Caco-2 (cell line): ENCODE data around the gene TRAF7. TPM values are rescaled to one million over a fixed set of nuclear protein-coding genes. Genes with fewer than 3 reads are reported as not detected.
"Not testable (repeated sequence)": the region's sequence is repeated elsewhere in the genome, so short reads cannot be mapped to it uniquely, and the experiment has no call there.

Source experiments
- BruUV-seq: library from RNA; stranded (reverse); fragments of 400-500 nt; replicated peaks from 2 replicates; lab custom pipeline; 2021; lab: Mats Ljungman, UMichigan
- CTCF ChIA-PET: fragments of 300-600 bp; sonication (Branson Sonifier 250); formaldehyde crosslinking; loops from one replicate; lab custom pipeline; 2022; ENCODE audit warnings: antibody characterized with exemption; lab: Charles Lee
- POLR2A ChIA-PET: fragments of 300-600 bp; sonication (Branson Sonifier 250); formaldehyde crosslinking; loops from one replicate; lab custom pipeline; 2022; ENCODE audit warnings: antibody characterized with exemption; lab: Charles Lee
- DNase-seq, 2 experiments: peaks; one replicate each; pipeline versions ENCODE4 v3.0.0 to v3.0.0-alpha.2; 2020 to 2022
- H3K27me3 ChIP-seq: replicated peaks from 2 replicates; pipeline ENCODE4 v1.6.0; 2011; ENCODE audit warnings: low read length; ENCODE audit not compliant: control insufficient read depth, insufficient read depth
- H3K36me3 ChIP-seq: 2 replicates; pipeline ENCODE4 v1.5.1; 2011; ENCODE audit warnings: low read length; ENCODE audit not compliant: control insufficient read depth, insufficient read depth
- H3K4me1 ChIP-seq: fragments of 250-450 bp; sonication (Bioruptor Pico); 2 replicates; pipeline ENCODE4 v1.5.1; 2020; ENCODE audit warnings: mild to moderate bottlenecking
- H3K4me3 ChIP-seq: 2 replicates; pipeline ENCODE4 v1.5.1; 2011; ENCODE audit warnings: low read depth, mild to moderate bottlenecking, control low read depth, low read length
- H3K9me3 ChIP-seq: fragments of 250-450 bp; sonication (Bioruptor Pico); 2 replicates; pipeline ENCODE4 v1.5.1; 2020; ENCODE audit warnings: mild to moderate bottlenecking, moderate library complexity
- H3K27ac Mint-ChIP-seq: one replicate; pipeline ENCODE4 v1.8.0; 2022; ENCODE audit warnings: mixed read lengths; ENCODE audit not compliant: unreplicated experiment
- H3K27me3 Mint-ChIP-seq: one replicate; pipeline ENCODE4 v1.8.0; 2022; ENCODE audit warnings: mixed read lengths; ENCODE audit not compliant: insufficient read depth, unreplicated experiment
- H3K36me3 Mint-ChIP-seq: one replicate; pipeline ENCODE4 v1.8.0; 2022; ENCODE audit warnings: mild to moderate bottlenecking, mixed read lengths; ENCODE audit not compliant: insufficient read depth, unreplicated experiment
- H3K4me1 Mint-ChIP-seq: one replicate; pipeline ENCODE4 v1.8.0; 2022; ENCODE audit warnings: low read depth, mixed read lengths; ENCODE audit not compliant: unreplicated experiment
- H3K4me3 Mint-ChIP-seq: one replicate; pipeline ENCODE4 v1.8.0; 2022; ENCODE audit warnings: mild to moderate bottlenecking, moderate library complexity, mixed read lengths; ENCODE audit not compliant: unreplicated experiment
- H3K9me3 Mint-ChIP-seq: one replicate; pipeline ENCODE4 v1.8.0; 2022; ENCODE audit warnings: mixed read lengths; ENCODE audit not compliant: unreplicated experiment
- CTCF ChIP-seq, 2 experiments: fragments of 200-600 bp in 1 of 2; IDR thresholded peaks; 1 replicate in 1 of 2; 2 replicates in 1 of 2; pipeline versions ENCODE4 v1.5.1 to v1.8.0; 2011 to 2022; ENCODE audit warnings: antibody characterized with exemption in 1 of 2, control low read depth in 1 of 2, inconsistent platforms in 1 of 2, low read depth in 1 of 2, low read length in 1 of 2, mild to moderate bottlenecking in 1 of 2, moderate library complexity in 1 of 2; ENCODE audit not compliant: insufficient read depth in 1 of 2, severe bottlenecking in 1 of 2, unreplicated experiment in 1 of 2
- intact Hi-C: fragments of 100-400 bp; cut with micrococcal nuclease; formaldehyde crosslinking; loops from one replicate; pipeline ENCODE4 v1.10.0; 2022; ENCODE audit not compliant: unreplicated experiment
- total RNA-seq: library from RNA; stranded (reverse); gene quantifications from 2 replicates; pipeline ENCODE4 v1.2.3, GENCODE V29; 2022

Gene TRAF7
- total RNA-seq, 1 experiment from 2014 or later: 66.3 TPM

- H3K27ac Mint-ChIP-seq, H3K27me3 ChIP-seq, intact Hi-C loops, H3K4me1 Mint-ChIP-seq, H3K9me3 ChIP-seq, H3K36me3 Mint-ChIP-seq, H3K9me3 Mint-ChIP-seq, DNase-seq, CTCF ChIA-PET, H3K4me3 Mint-ChIP-seq, POLR2A ChIA-PET, H3K36me3 ChIP-seq, H3K27me3 Mint-ChIP-seq, H3K4me1 ChIP-seq, BruUV-seq, H3K4me3 ChIP-seq: not testable (repeated sequence)
Measured at GRCh38 chr16:2114225-2114624, 41.4 kb upstream of the TRAF7 start.

- BruUV-seq, H3K9me3 Mint-ChIP-seq, H3K4me3 Mint-ChIP-seq, H3K36me3 ChIP-seq, H3K4me1 Mint-ChIP-seq, H3K4me1 ChIP-seq, H3K4me3 ChIP-seq, DNase-seq, POLR2A ChIA-PET, H3K9me3 ChIP-seq, H3K36me3 Mint-ChIP-seq, H3K27me3 Mint-ChIP-seq, intact Hi-C loops, H3K27ac Mint-ChIP-seq, CTCF ChIA-PET, H3K27me3 ChIP-seq: not testable (repeated sequence)
Measured at GRCh38 chr16:2114885-2115590, 40.5 kb upstream of the TRAF7 start.

GRCh38 chr16:2115591-2115973 lies 40.0 kb upstream of the TRAF7 start:
- intact Hi-C loops: no loop called here
- no peak for TF ChIP-seq CTCF (IDR thresholded peaks at IDR 0.05; ENCODE audit: insufficient read depth in 1 of 2, low read depth in 1 of 2, low read length in 1 of 2, severe bottlenecking in 1 of 2, unreplicated experiment in 1 of 2)
- Mint-ChIP-seq H3K4me3 (no peak overlapping the region), H3K27me3 (no peaks in the 10 kb centered on the region), H3K4me1 (no peaks in the 10 kb centered on the region), H3K9me3 (no peaks in the 10 kb centered on the region), H3K36me3 (peaks cover 6% of the 10 kb centered on the region), H3K27ac (no peak overlapping the region)
- no peak for DNase-seq
- BruUV-seq: no TSS peak
- Histone ChIP-seq H3K4me3 (no peak overlapping the region), H3K4me1 (no peaks in the 10 kb centered on the region), H3K9me3 (no peaks in the 10 kb centered on the region), H3K27me3 (no peaks in the 10 kb centered on the region), H3K36me3 (no peaks in the 10 kb centered on the region)
- CTCF ChIA-PET: no interaction called here
- POLR2A ChIA-PET: no interaction called here

- DNase-seq, H3K9me3 Mint-ChIP-seq, H3K9me3 ChIP-seq, H3K4me3 ChIP-seq, H3K4me1 ChIP-seq, BruUV-seq, CTCF ChIA-PET, H3K4me3 Mint-ChIP-seq, H3K4me1 Mint-ChIP-seq, H3K27me3 Mint-ChIP-seq, H3K27me3 ChIP-seq, intact Hi-C loops, POLR2A ChIA-PET, H3K27ac Mint-ChIP-seq, H3K36me3 ChIP-seq: not testable (repeated sequence)
- H3K36me3 Mint-ChIP-seq: peaks cover 12% of the 10 kb centered on the region
Measured at GRCh38 chr16:2116428-2116827, 39.2 kb upstream of the TRAF7 start.

GRCh38 chr16:2117341-2117740 lies 38.2 kb upstream of the TRAF7 start:
- H3K4me3 ChIP-seq, H3K9me3 ChIP-seq, DNase-seq, H3K27me3 Mint-ChIP-seq, H3K4me1 Mint-ChIP-seq, H3K36me3 ChIP-seq, H3K27ac Mint-ChIP-seq, CTCF ChIA-PET, intact Hi-C loops, H3K9me3 Mint-ChIP-seq, H3K27me3 ChIP-seq, H3K4me1 ChIP-seq, H3K4me3 Mint-ChIP-seq, POLR2A ChIA-PET, BruUV-seq: not testable (repeated sequence)
- peaks cover 12% of the 10 kb centered on the region for H3K36me3 Mint-ChIP-seq

GRCh38 chr16:2117960-2118722 lies 37.4 kb upstream of the TRAF7 start:
- H3K27me3 ChIP-seq, H3K9me3 ChIP-seq, H3K9me3 Mint-ChIP-seq, H3K27me3 Mint-ChIP-seq, H3K4me1 Mint-ChIP-seq, POLR2A ChIA-PET, H3K27ac Mint-ChIP-seq, DNase-seq, H3K4me1 ChIP-seq, H3K36me3 ChIP-seq, H3K4me3 ChIP-seq, intact Hi-C loops, H3K4me3 Mint-ChIP-seq, H3K36me3 Mint-ChIP-seq, CTCF ChIA-PET, BruUV-seq: not testable (repeated sequence)
